Measurements from ENCODE around the gene ST3GAL4.

Gene ST3GAL4

GRCh38 chr11:126410649-126411048 lies 55.2 kb downstream of the ST3GAL4 start:
- in situ Hi-C loops (cut with MboI; ENCODE audit: low sequenced_read_pairs): no loop called here
- DNase-seq (ENCODE audit: low spot score in 2 of 2): no peak
- Histone ChIP-seq H3K4me3 (no peak overlapping the region), H3K36me3 (replicated peaks) (peaks cover 2% of the 10 kb centered on the region; the same call in 1 of the 2 replicates), H3K4me1 (no peaks in the 10 kb centered on the region), H3K9me3 (no peaks in the 10 kb centered on the region), H3K27me3 (ENCODE audit: low read depth) (no peaks in the 10 kb centered on the region)

GRCh38 chr11:126411971-126412381 lies 56.5 kb downstream of the ST3GAL4 start:
- no peak overlapping the region for H3K4me3 ChIP-seq
- no peaks in the 10 kb centered on the region for H3K4me1 ChIP-seq
- no peaks in the 10 kb centered on the region for H3K9me3 ChIP-seq
- no peak for DNase-seq (ENCODE audit: low spot score in 2 of 2)
- no peaks in the 10 kb centered on the region for H3K27me3 ChIP-seq (ENCODE audit: low read depth)
- H3K36me3 ChIP-seq (replicated peaks): peaks cover 2% of the 10 kb centered on the region; the same call in 1 of the 2 replicates
- in situ Hi-C loops (cut with MboI; ENCODE audit: low sequenced_read_pairs): no loop called here

DNA sequence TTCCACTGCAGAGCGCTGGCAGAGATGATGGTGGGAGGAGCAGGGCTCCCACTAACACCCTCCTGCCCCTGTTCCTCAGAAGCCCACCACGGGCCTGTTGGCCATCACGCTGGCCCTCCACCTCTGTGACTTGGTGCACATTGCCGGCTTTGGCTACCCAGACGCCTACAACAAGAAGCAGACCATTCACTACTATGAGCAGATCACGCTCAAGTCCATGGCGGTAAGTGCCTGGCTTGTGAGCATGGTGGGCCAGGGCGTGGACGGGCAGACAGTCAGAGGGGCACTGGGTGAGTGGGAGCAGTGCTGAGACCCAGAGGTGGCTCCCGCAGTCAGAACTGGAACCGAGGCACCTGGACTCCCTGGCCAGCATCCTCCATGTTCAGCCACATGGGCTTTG lies 57.9 kb downstream of the ST3GAL4 start:
- peaks cover 2% of the 10 kb centered on the region; the same call in 1 of the 2 replicates for H3K36me3 ChIP-seq (replicated peaks)
- no peak for DNase-seq (ENCODE audit: low spot score in 2 of 2)
- no peaks in the 10 kb centered on the region for H3K9me3 ChIP-seq
- H3K4me1 ChIP-seq: no peaks in the 10 kb centered on the region
- no peaks in the 10 kb centered on the region for H3K27me3 ChIP-seq (ENCODE audit: low read depth)
- no peak overlapping the region for H3K4me3 ChIP-seq
- in situ Hi-C loops (cut with MboI; ENCODE audit: low sequenced_read_pairs): no loop called here

- H3K27me3 ChIP-seq (ENCODE audit: low read depth): no peaks in the 10 kb centered on the region
- in situ Hi-C loops (cut with MboI; ENCODE audit: low sequenced_read_pairs): no loop called here
- no peaks in the 10 kb centered on the region for H3K9me3 ChIP-seq
- no peak overlapping the region for H3K4me3 ChIP-seq
- DNase-seq (ENCODE audit: low spot score in 2 of 2): no peak
- peaks cover 2% of the 10 kb centered on the region; the same call in 1 of the 2 replicates for H3K36me3 ChIP-seq (replicated peaks)
- no peaks in the 10 kb centered on the region for H3K4me1 ChIP-seq
Observed at GRCh38 chr11:126413843-126414405, 58.4 kb downstream of the ST3GAL4 start.

GRCh38 chr11:126414615-126415014 lies 59.1 kb downstream of the ST3GAL4 start:
- in situ Hi-C loops (cut with MboI; ENCODE audit: low sequenced_read_pairs): no loop called here
- no peak for DNase-seq (ENCODE audit: low spot score in 2 of 2)
- H3K36me3 ChIP-seq (replicated peaks): peaks cover 2% of the 10 kb centered on the region; the same call in 1 of the 2 replicates

GRCh38 chr11:126415128-126415527 lies 59.6 kb downstream of the ST3GAL4 start:
- in situ Hi-C loops (cut with MboI; ENCODE audit: low sequenced_read_pairs): no loop called here

More at GRCh38 chr11:126414615-126415014, 59.1 kb downstream of the ST3GAL4 start:
- no peaks in the 10 kb centered on the region for H3K27me3 ChIP-seq (ENCODE audit: low read depth)
- H3K9me3 ChIP-seq: no peaks in the 10 kb centered on the region
- no peak overlapping the region for H3K4me3 ChIP-seq
- H3K4me1 ChIP-seq: no peaks in the 10 kb centered on the region

DNA sequence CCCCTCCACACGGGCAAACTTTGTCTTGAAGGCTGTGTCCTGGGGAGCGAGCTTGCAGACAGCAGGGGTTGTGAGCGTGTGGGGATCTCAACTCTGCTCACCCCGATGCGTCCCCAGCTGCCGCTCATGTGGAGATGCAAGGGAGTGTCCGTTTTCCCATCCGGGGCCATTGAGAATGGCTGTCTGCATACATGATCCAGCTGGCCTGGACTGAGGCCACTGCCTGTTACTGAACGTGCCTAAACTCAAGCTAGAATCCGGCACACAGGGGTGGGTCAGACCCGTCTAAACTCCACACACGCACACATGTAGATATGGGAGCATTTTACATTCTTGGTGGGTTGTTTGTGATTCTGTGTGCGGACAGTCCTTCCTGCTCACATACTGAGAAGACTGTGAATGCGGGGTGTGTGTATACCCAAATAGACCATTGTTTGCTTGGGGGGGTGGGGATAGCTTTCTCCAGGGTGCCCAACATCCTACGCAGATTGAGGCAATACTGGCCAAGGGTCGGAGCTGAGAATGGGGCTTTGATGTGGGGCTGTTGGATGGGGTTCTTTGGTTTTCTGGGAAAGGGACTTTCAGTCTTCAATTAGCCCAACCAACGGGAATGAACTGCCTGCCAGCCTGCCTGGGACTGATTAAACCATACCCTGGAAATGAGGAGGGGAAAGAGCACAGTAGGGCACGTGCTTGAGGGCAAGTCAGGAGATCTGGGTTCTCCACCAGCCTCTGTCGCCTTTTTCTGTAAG lies 60.4 kb downstream of the ST3GAL4 start:
- H3K9me3 ChIP-seq: no peaks in the 10 kb centered on the region
- DNase-seq (ENCODE audit: low spot score in 2 of 2): no peak
- no peaks in the 10 kb centered on the region for H3K27me3 ChIP-seq (ENCODE audit: low read depth)
- in situ Hi-C loops (cut with MboI; ENCODE audit: low sequenced_read_pairs): no loop called here
- H3K36me3 ChIP-seq (replicated peaks): peaks cover 2% of the 10 kb centered on the region; the same call in 1 of the 2 replicates
- no peak overlapping the region for H3K4me3 ChIP-seq
- no peaks in the 10 kb centered on the region for H3K4me1 ChIP-seq

More at GRCh38 chr11:126415128-126415527, 59.6 kb downstream of the ST3GAL4 start:
- no peak overlapping the region for H3K4me3 ChIP-seq
- no peaks in the 10 kb centered on the region for H3K9me3 ChIP-seq
- H3K36me3 ChIP-seq (replicated peaks): peaks cover 2% of the 10 kb centered on the region; the same call in 1 of the 2 replicates
- H3K4me1 ChIP-seq: no peaks in the 10 kb centered on the region
- no peaks in the 10 kb centered on the region for H3K27me3 ChIP-seq (ENCODE audit: low read depth)
- DNase-seq (ENCODE audit: low spot score in 2 of 2): no peak

- Histone ChIP-seq H3K36me3 (replicated peaks) (peaks cover 2% of the 10 kb centered on the region; the same call in 1 of the 2 replicates), H3K9me3 (no peaks in the 10 kb centered on the region), H3K4me1 (no peaks in the 10 kb centered on the region), H3K4me3 (no peak overlapping the region), H3K27me3 (ENCODE audit: low read depth) (no peaks in the 10 kb centered on the region)
- no peak for DNase-seq (ENCODE audit: low spot score in 2 of 2)
- in situ Hi-C loops (cut with MboI; ENCODE audit: low sequenced_read_pairs): no loop called here
Observed at GRCh38 chr11:126416542-126417090, 61.1 kb downstream of the ST3GAL4 start.

DNA sequence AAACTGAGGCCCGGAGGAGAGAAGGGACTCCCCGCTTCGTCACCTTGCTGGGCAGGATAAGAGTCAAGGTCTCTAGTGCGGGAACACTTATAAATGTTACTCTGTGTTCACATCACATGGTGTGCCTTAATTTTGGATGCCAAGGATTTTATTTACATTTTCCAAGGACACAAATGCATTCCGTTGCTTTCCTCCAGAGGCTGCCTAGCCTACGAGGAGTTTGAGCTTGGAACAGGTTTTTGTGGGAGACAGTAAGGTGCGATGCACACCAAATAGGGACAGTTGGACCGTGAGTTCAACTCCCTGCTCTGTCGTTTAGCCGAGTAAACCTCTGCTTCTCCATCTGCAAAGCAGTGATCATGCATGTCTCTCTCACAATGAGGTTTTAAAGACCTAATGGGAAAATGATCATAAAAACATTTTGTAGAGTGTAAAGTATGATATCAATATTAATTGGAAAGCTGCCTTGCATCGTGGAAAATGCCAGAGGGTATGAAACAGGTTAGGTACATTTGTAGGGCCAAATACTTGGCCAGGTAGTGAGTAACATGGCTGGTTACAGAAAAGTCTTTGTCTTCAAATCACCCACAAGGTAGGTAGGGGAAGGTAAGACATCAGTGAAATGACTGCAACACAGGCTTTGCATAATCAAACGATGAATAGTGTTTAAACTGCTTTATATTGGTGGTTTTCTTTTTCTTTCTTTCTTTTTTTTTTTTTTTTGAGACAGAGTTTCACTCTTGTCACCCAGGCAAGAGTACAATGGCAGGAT lies 61.8 kb downstream of the ST3GAL4 start:
- Histone ChIP-seq H3K9me3 (no peaks in the 10 kb centered on the region), H3K4me1 (no peaks in the 10 kb centered on the region), H3K36me3 (replicated peaks) (peaks cover 2% of the 10 kb centered on the region; the same call in 1 of the 2 replicates), H3K4me3 (no peak overlapping the region), H3K27me3 (ENCODE audit: low read depth) (no peaks in the 10 kb centered on the region)
- DNase-seq (ENCODE audit: low spot score in 2 of 2): no peak
- in situ Hi-C loops (cut with MboI; ENCODE audit: low sequenced_read_pairs): no loop called here

DNA sequence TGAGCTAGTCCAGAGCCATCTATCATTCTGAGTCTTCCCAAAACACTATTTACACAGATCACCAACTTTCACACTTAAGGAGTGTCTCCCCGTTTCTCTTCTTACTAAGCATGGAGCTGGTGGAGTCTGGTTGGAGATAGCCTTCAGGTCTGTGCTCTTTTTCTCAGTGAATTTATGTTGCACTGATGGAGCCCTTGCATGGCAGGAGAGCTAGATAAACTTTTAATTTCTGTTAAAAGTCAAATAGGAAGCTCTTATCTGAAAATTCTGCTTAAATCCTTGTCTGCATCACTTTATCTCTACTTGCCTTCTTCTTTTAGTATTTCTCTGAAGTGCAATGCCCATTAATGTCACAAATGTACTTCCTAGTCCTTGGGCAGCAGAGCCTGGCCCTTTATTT lies 63.4 kb downstream of the ST3GAL4 start:
- in situ Hi-C loops (cut with MboI; ENCODE audit: low sequenced_read_pairs): no loop called here
- Histone ChIP-seq H3K4me1 (no peaks in the 10 kb centered on the region), H3K27me3 (ENCODE audit: low read depth) (no peaks in the 10 kb centered on the region), H3K9me3 (no peaks in the 10 kb centered on the region), H3K4me3 (no peak overlapping the region), H3K36me3 (replicated peaks) (no peaks in the 10 kb centered on the region; the same call in 1 of the 2 replicates)
- DNase-seq (ENCODE audit: low spot score in 2 of 2): no peak

- no peak overlapping the region for H3K4me3 ChIP-seq
- in situ Hi-C loops (cut with MboI; ENCODE audit: low sequenced_read_pairs): no loop called here
- no peak for DNase-seq (ENCODE audit: low spot score in 2 of 2)
- no peaks in the 10 kb centered on the region for H3K4me1 ChIP-seq
- no peaks in the 10 kb centered on the region for H3K36me3 ChIP-seq (replicated peaks)
- no peaks in the 10 kb centered on the region for H3K27me3 ChIP-seq (ENCODE audit: low read depth)
- no peaks in the 10 kb centered on the region for H3K9me3 ChIP-seq
Observed at GRCh38 chr11:126419801-126420697, 64.6 kb downstream of the ST3GAL4 start.

DNA sequence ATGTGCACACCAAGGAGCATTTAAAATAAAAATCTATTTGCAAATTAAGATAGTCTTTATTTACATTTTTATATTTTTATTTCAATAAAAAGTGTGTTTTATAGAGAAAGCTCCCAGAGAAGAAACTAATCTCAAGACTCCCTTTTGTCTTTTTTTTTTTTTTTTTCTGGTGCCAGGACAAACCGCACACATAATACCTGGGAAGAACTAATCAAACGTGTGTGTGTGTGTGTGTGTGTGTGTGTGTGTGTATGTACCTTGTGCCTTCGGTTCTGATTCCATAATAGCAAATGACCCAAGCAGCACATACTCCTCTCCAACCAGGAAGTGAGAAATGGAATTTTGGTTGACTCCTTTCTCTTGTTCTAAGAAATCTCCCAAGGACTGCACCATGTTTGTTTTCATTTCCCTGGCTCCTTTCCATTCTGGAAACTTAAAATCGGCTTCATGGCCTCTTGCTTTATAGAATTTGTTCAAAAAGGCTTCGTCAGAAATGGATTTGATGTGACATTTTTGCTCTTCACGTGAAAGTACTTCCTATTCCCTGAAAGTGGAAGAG lies 65.3 kb downstream of the ST3GAL4 start:
- in situ Hi-C loops (cut with MboI; ENCODE audit: low sequenced_read_pairs): no loop called here
- H3K9me3 ChIP-seq: no peaks in the 10 kb centered on the region
- no peaks in the 10 kb centered on the region for H3K4me1 ChIP-seq
- no peaks in the 10 kb centered on the region for H3K36me3 ChIP-seq (replicated peaks)
- H3K27me3 ChIP-seq (ENCODE audit: low read depth): no peaks in the 10 kb centered on the region
- DNase-seq (ENCODE audit: low spot score in 2 of 2): no peak
- H3K4me3 ChIP-seq: no peak overlapping the region

- H3K27me3 ChIP-seq (ENCODE audit: low read depth): no peaks in the 10 kb centered on the region
- H3K9me3 ChIP-seq: no peaks in the 10 kb centered on the region
- H3K4me1 ChIP-seq: no peaks in the 10 kb centered on the region
- no peak for DNase-seq (ENCODE audit: low spot score in 2 of 2)
- H3K4me3 ChIP-seq: no peak overlapping the region
- in situ Hi-C loops (cut with MboI; ENCODE audit: low sequenced_read_pairs): no loop called here
- no peaks in the 10 kb centered on the region for H3K36me3 ChIP-seq (replicated peaks)
Observed at GRCh38 chr11:126421271-126421671, 65.8 kb downstream of the ST3GAL4 start.
